Measurements from ENCODE around the gene IER2.
A peak's percentile ranks its signal among the peaks of the same experiment; 100 is the strongest.

The IER2 gene, protein sequence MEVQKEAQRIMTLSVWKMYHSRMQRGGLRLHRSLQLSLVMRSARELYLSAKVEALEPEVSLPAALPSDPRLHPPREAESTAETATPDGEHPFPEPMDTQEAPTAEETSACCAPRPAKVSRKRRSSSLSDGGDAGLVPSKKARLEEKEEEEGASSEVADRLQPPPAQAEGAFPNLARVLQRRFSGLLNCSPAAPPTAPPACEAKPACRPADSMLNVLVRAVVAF

DNA sequence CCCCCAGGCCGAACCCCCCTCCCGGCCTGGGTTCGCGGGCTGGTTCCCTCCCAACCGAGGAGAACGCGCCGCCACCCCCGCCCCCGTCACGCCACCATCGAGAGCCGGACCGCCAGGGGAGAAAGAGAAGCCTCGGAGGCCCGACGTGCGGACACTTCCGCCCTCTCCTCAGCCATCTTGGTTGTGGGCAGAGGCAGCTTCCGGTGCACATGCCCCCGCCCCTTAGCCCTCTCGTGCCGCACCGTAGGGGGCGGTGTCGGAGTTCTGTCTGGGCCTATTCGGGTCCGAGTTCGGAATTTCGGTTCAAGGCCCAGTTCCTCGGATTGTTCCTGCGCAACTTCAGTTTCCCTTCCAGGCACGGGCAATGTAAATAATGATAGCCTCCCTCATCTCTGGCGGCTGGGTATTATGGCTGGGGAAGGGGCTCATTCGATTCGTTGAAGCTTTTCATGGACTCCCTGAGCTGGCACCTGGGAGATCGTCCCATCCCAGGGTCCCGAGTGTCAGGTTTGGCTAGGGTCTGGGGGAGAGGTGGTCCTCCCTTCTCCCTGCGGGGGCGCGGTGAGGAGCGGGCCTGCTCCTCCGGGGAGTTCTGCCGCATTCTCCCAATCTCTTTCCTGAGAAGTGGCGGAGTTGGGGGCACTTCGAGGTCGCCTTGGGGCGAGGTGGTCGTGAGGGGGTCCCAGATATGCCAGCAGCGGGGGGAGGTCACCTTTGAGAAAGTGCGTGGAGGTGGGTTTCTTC, at the start of gene IER2, which contains the start of gene STX10:
Gene IER2, plus strand, starts transcription at position 225 of the 744 bp plus-strand sequence. CDS start 2,776 bp downstream, outside the sequence.
Gene STX10, minus strand, starts transcription at position 189 of the 744 bp plus-strand sequence. CDS start 202 bp downstream, outside the sequence.
- DNase-seq: peak; percentile 94

DNA sequence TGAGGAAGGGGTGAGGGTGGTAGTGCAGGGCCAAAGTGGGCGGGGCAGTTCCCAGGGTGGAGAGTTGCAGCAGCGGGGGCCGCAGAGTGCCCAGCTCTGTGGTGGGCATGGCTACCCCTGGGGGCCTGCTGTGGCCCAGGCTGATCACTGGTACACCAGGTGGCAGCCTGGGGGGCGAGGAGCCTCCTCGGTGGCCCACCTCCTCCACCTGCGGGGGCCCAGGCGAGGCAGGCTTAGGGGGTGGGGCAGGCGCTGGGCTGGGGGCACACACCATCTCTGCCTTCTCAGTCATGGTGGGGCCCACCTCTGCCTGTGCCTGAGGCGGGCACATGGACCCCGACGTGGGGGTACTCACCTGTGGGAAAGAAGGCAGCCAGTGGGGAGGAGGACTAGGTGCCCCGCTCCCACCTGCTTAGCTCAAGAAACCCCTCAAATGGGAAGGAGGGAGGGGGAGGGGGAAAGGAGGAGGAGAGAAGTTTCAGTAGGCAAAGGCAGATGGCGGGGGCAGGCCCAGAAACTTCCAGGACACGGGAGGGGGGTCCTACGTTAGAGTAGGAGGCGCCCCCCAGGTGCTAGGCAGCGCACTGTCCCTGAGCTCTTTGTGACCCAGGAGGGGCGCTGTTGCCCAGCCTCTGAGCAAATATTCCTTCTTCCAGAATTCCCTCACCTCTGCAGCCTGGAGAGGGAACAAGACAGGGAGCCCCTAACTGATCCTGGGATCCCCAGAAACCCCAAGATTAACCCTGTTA, 49.2 kb upstream of the IER2 start:
- no peak for DNase-seq

DNA sequence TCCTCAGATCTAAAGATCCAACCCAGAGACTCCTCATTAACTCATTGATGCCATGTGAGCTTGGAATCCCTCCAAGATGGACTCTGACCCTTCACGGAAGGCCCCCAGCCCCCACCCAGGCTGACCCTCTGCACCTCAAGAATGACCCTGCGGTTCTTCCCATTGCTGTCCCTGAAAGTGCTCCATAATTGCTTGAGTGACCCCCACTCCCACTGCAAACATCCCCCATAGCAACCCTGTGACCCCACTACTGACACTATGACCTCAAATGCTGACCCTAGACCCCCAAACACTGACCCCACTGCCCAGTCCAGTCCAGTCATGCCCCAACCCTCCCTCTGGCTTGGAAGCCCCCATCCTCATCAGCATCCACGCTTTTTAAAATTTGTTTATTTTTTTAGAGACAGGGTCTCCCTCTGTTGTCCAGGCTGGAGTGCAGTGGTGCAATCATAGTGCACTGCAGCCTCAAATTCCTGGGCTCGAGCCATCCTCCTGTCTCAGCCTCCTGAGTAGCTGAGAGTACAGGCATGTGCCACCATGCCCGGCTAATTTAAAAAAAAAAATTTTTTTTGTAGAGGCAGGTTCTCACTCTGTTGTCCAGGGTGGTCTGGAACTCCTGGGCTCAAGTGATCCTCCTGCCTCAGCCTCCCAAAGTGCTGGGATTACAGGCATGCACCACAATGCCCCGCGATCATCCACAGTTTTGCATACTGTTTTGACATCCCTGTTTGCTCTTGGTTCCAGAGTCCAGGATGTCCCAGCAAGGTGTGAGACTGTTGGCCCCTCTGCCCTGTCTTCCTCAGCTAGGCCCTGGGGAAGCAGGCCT, 48.4 kb upstream of the IER2 start:
- no peak for DNase-seq

- DNase-seq: no peak
Observed at GRCh38 chr19:13102416-13102665, 47.9 kb upstream of the IER2 start.

DNA sequence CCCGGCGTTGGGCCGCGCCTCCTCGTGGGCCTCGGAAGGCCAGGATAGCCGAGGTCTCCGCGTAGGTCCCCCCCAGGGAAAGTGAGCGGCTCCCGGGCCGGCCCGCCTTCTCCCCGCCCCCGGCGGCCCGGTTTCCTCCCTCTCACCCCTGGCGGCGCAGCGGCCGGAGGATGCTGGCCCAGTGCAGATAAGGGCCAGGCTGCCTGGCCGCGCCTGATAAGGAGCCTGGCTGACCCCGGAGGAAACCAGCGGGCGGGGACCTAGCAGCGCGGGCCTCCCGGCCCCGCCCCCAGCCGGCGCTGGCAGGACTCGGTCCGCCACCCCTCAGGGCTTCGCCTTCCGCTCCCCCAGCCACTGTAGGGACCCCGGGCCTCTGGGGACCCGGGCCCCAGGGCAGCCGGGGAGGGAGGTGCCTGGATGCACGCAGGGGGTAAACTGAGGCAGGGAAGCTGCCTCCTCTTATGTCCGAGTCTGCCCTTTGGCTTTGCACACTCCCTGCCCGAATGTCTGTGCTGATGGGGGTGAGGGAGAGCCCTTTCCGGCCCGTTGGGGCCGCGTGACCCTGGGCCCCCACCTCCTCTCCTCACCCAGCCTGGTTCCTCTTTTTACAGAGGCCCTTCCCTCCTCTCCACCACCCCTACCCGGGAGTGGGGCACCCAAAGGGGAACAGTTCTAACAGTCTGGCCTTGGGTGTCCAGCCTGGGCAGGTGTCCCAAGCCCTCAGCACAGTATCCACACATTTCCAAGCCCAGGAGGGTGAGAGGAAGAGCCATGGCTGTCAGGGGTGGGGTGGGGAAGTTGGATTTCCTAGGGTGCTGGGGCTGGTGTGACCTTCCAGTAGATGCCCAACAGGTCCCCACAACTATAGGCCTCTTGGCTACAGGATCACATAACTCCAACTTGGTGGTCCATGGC, 47.3 kb upstream of the IER2 start, which contains the start of gene LYL1:
Gene LYL1, minus strand, starts transcription at position 193 of the 915 bp plus-strand sequence. CDS start 1,687 bp downstream, outside the sequence.
- DNase-seq: no peak

GRCh38 chr19:13103581-13104359, 46.4 kb upstream of the IER2 start:
- DNase-seq: no peak

DNA sequence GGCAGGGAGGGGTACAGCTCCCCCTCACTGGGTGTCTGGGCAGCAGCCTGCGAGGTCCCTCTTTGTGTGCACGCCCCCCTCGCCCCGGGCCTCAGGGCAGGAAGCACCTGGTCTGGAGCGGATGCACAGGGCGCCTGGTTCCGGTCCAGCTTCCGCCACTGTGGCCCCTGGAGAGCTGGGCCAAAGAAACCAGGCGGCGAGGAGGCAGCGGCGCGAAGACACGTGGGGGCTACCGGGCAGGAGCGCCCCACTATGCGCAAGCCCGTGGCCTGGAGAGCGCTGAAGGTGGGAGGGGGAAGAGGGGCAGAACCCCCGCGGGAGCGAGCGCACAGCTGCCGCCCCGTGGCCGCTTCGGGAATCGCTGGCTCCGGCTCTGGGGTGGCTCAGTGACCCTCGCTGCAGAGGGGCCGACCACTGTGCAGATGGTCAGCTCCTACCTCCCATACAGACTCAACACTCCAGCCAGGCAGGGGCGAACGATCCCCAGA, 45.8 kb upstream of the IER2 start:
- peak; percentile 56 for DNase-seq

GRCh38 chr19:13104848-13105711, 45.1 kb upstream of the IER2 start:
- no peak for DNase-seq

GRCh38 chr19:13109361-13110098, 40.7 kb upstream of the IER2 start:
- DNase-seq: no peak

DNA sequence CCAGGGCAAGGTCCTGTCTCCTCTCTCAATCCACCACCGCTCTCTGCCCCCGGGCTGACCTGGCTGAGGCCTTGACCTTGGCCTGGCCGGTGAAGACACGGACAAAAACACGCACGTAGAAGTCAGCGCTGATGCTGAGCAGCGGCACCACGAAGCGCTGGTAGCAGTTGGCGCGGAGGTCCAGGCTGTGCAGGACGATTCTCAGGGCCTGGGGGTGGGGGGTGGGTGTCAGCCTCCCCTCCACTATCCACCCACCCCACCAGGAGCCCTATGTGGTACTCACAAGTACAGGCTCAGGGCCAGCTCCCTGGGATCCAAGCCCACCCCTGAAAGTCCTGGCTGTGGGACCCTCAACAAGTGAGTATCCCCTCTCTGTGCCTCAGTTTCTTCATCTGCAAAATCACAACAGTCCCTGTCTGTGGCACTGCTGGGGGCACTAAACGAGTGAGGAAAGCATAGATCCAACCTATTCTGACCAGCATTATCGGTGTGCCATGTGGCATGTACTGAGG, 40.1 kb upstream of the IER2 start:
- no peak for DNase-seq

- no peak for DNase-seq
Observed at GRCh38 chr19:13112555-13112954, 37.7 kb upstream of the IER2 start.

DNA sequence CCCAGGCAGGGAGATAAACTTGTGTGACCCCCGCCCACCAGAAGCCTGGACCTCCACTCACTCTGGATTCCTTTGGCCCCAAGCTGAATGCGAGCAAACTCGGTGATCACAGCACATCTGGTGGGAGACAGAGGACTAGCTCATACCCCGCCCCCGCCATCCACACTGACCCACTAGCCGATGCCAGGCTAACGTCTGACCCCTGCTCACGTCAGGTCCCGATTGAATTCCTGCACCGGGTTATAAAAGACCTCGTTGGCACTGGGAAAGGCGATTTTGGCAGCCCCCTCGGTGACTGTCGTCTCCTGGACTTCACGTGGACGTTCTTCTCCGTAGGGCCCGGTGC, 34.3 kb upstream of the IER2 start:
- no peak for DNase-seq

- DNase-seq: peak; percentile 95
Observed at GRCh38 chr19:13116282-13117175, 33.7 kb upstream of the IER2 start, which contains the start of gene TRMT1. Gene TRMT1 (minus strand): TSS chr19:13116740. CDS start chr19:13116399, 341 bp downstream.

DNA sequence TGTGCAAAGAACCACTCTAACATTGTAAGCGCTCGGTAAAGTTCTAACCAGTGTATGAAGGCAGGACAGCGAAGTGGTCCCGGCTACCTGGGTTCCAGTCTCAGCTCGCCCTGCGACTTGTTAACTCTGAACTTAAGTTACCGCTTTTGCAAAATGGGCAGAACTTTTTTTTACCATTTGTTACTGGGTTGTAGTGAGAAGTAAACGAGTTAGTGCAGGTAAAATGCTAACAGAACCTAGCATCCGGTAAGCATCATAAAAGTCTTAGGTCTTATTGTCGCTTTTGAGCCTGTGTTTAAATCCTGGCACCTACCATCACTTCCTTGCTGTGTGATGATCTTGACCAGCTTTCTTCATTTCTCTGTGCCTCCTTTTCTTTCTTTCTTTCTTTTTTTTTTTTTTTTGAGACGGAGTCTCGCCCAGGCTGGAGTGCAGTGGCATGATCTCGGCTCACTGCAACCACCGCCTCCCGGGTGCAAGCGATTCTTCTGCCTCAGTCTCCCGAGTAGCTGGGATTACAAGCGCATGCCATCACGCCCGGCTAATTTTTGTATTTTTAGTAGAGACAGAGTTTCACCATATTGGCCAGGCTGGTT, 32.9 kb upstream of the IER2 start:
- DNase-seq: no peak

DNA sequence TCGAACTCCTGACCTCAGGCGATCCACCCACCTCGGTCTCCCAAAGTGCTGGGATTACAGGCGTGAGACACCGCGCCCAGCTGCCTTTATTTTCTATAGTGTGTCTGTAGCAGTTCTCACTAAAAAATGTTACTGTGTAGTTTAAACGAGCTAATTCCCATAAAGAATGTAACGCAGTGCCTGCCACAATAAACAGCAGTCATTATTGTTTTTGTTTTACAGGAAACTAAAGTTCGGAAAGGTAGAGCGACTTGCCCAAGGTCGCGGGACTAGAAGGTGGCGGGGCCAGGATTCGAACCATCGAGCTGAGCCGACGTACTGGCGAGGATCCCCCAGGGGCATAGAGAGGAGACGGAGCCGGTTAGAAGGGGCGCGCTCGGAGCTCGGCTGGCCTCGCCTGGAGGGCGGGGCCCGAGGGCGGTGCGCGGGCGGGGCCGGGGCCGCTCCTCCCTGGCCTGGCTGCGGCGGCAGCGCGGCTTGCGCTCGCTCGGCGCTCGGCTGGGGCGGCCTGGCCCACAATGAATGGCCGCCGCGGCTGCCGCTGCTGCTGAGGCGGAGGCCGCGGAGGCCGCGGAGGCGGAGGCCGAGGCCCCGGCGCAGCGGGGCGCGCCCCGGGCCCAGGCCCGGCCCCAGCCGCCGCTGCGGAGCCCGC, 32.3 kb upstream of the IER2 start, which contains the start of gene NACC1:
Gene NACC1, plus strand, starts transcription at position 493 of the 652 bp plus-strand sequence. CDS start 16,944 bp downstream, outside the sequence.
- DNase-seq: peak; percentile 88

GRCh38 chr19:13118424-13119193, 31.6 kb upstream of the IER2 start:
- DNase-seq: peak; percentile 31

Data from stimulated activated naive CD4-positive, alpha-beta T cell treated with Interleukin-2 at 50 U/mL for 16 hours (primary cell).